ENCODE measurements around the gene PRKCB. TPM values are rescaled to one million over a fixed set of nuclear protein-coding genes. Genes with fewer than 3 reads are reported as not detected.

The PRKCB gene
- total and polyA plus RNA-seq, 2 of the 8 experiments (the other 6 are each of a cell fraction or from before 2014, with no cell fraction given): 7.1 to 12.1 TPM

DNA sequence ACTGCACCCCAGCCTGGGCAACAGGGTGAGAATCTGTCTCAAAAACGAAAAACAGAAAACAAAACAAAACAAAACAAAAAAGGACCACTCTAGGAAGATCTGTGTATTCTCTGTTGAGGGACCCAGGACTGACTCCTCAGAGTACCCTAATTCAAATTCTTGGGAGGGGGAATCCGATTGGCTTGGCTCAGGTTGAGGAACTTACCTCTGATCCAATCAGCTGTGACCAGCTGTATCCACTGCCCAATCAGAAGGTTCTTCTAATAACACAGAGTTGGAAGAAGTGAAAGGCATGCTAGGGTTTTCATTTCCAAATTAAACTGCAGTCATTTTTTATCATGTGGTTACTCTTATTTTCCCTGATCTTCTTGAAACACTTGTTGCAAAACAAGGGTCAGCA, 314.5 kb downstream of the PRKCB start:
- no peak overlapping the region for H3K4me2 ChIP-seq (ENCODE audit: insufficient read depth in 1 of 2, low read depth in 2 of 2, low read length in 2 of 2)
- H3K36me3 ChIP-seq (ENCODE audit: control insufficient read depth in 2 of 4, insufficient read depth in 4 of 4, low read length in 3 of 4): no peaks in the 10 kb centered on the region
- no peak for TF ChIP-seq SUZ12 (IDR thresholded peaks at IDR 0.05; ENCODE audit: low read length)
- no peak for TF ChIP-seq SIRT6 (IDR thresholded peaks at IDR 0.05; ENCODE audit: low read length)
- TF ChIP-seq SP2 (IDR thresholded peaks at IDR 0.05; ENCODE audit: low read length): 0 out of 2 replicates have a peak, but pooled peaks have one; percentile 5
- TF ChIP-seq JUND (IDR thresholded peaks at IDR 0.05; ENCODE audit: low read length): no peak
- TF ChIP-seq SP1 (IDR thresholded peaks at IDR 0.05; ENCODE audit: low read depth, low read length): peak; percentile 83; the same call in 1 of the 2 replicates
- no peak for TF ChIP-seq PHF8 (conservative IDR thresholded peaks at IDR 0.05; ENCODE audit: low read depth, low read length)
- TF ChIP-seq KDM5A (IDR thresholded peaks at IDR 0.05; ENCODE audit: low read length): no peak
- TF ChIP-seq CHD1 (IDR thresholded peaks at IDR 0.05; ENCODE audit: low read depth, low read length): no peak
- no peak overlapping the region for H3K9ac ChIP-seq (replicated peaks in 1 of 4; ENCODE audit: extremely low read depth in 1 of 4, low read depth in 3 of 4, low read length in 3 of 4)
- WGBS, 2 experiments (ENCODE audit: extremely low coverage in 1 of 2, insufficient coverage in 1 of 2, insufficient read length in 1 of 2, insufficient replicate concordance in 2 of 2, low coverage in 1 of 2, low lambda C conversion rate in 2 of 2, missing lambda C conversion rate in 1 of 2): 88% methylated on average over 2 of the region's 2 CpGs; no CpG with 5 or more reads in 1 of the 2 experiments
- H3K56ac ChIP-seq (replicated peaks; ENCODE audit: insufficient read length, low read depth, low read length): no peak overlapping the region
- H4K8ac ChIP-seq (ENCODE audit: extremely low read depth, insufficient read depth, low read length): no peak overlapping the region
- H3K23ac ChIP-seq (ENCODE audit: insufficient read length): no peak overlapping the region
- no peak overlapping the region for H2BK15ac ChIP-seq (ENCODE audit: low read length)
- no peaks in the 10 kb centered on the region for H3K79me1 ChIP-seq (ENCODE audit: low read depth, low read length)
- no peaks in the 10 kb centered on the region for H3K9me3 ChIP-seq (ENCODE audit: insufficient read depth in 2 of 2, low read depth in 1 of 2, low read length in 1 of 2)
- H3K27ac ChIP-seq (ENCODE audit: low read depth, low read length): no peak overlapping the region
- CTCF ChIA-PET (ENCODE audit: partially characterized antibody): interaction anchor here (1.4 kb wide), 1 partner anchor 9 kb away, joined by 6 read pairs; no protein-coding TSS in a partner anchor
- H4K91ac ChIP-seq (replicated peaks; ENCODE audit: insufficient read length, low read length): no peak overlapping the region
- no peak overlapping the region for H2AK5ac ChIP-seq (ENCODE audit: low read depth, low read length)
- H2BK20ac ChIP-seq (ENCODE audit: low read length): no peak overlapping the region
- H3K4me1 ChIP-seq (replicated peaks in 1 of 4; ENCODE audit: control insufficient read depth in 3 of 4, insufficient read depth in 4 of 4, low read length in 3 of 4): peaks cover 0 to 4% (median 0%) of the 10 kb centered on the region in 4 experiments; a peak in 3 of 7 replicates
- no peak overlapping the region for H2AFZ ChIP-seq (ENCODE audit: low read length)
- no peak overlapping the region for H3K4ac ChIP-seq (replicated peaks; ENCODE audit: insufficient read length, low read depth, low read length)
- FAIRE-seq (no peak), DNase-seq (ENCODE audit: low read depth in 1 of 2, low spot score in 2 of 2) (no peak)
- H3K27me3 ChIP-seq (replicated peaks in 1 of 4; ENCODE audit: control insufficient read depth in 3 of 4, extremely low read depth in 1 of 4, insufficient read depth in 3 of 4, low read length in 3 of 4): no peaks in the 10 kb centered on the region
- POLR2A ChIA-PET (ENCODE audit: partially characterized antibody): no interaction called here
- no peak overlapping the region for H2BK120ac ChIP-seq (replicated peaks; ENCODE audit: low read depth, low read length)
- no peak overlapping the region for H2BK12ac ChIP-seq (ENCODE audit: low read depth, low read length)
- no peak overlapping the region for H4K5ac ChIP-seq (ENCODE audit: insufficient read length, low read depth, low read length)
- H3K14ac ChIP-seq (ENCODE audit: insufficient read length): no peak overlapping the region
- H3K18ac ChIP-seq (ENCODE audit: extremely low read depth, low read length): no peak overlapping the region
- no peaks in the 10 kb centered on the region; a peak in 1 of 4 replicates for H3K79me2 ChIP-seq (ENCODE audit: control insufficient read depth in 1 of 2, insufficient read depth in 2 of 2, low read length in 2 of 2)
- no peak overlapping the region for H2BK5ac ChIP-seq (ENCODE audit: low read depth, low read length)
- H3K4me3 ChIP-seq (ENCODE audit: extremely low read depth in 1 of 4, insufficient read depth in 2 of 4, low read depth in 3 of 4, low read length in 4 of 4): no peak overlapping the region
- H3K23me2 ChIP-seq (ENCODE audit: low read depth, low read length): no peaks in the 10 kb centered on the region
- H4K20me1 ChIP-seq (replicated peaks in 1 of 2; ENCODE audit: control insufficient read depth in 1 of 2, insufficient read depth in 2 of 2, low read length in 2 of 2): no peaks in the 10 kb centered on the region
